GM12878 (cell line): ENCODE data around the gene ELN.

ENCODE experiments used
- RCOR1 ChIP-seq: conservative IDR thresholded peaks from 2 replicates; pipeline ENCODE4 v1.6.1; 2012; ENCODE audit warnings: low read depth, low read length, improper control_type of control experiment
- SP1 ChIP-seq: IDR thresholded peaks from one replicate; pipeline ENCODE4 v1.6.1; 2011; ENCODE audit warnings: low read depth, low read length
- ZNF384 ChIP-seq: IDR thresholded peaks from 2 replicates; pipeline ENCODE4 v1.6.1; 2012; ENCODE audit warnings: low read depth, mild to moderate bottlenecking, low read length, improper control_type of control experiment, borderline replicate concordance
- TF ChIP-seq, protein P1 (sequence below): IDR thresholded peaks from 2 replicates; pipeline ENCODE4 v1.6.1; 2012; ENCODE audit warnings: low read depth, low read length, improper control_type of control experiment
- TF ChIP-seq, protein P2 (sequence below): IDR thresholded peaks from 2 replicates; pipeline ENCODE4 v1.6.1; 2012; ENCODE audit warnings: low read length, inconsistent platforms

DNA sequence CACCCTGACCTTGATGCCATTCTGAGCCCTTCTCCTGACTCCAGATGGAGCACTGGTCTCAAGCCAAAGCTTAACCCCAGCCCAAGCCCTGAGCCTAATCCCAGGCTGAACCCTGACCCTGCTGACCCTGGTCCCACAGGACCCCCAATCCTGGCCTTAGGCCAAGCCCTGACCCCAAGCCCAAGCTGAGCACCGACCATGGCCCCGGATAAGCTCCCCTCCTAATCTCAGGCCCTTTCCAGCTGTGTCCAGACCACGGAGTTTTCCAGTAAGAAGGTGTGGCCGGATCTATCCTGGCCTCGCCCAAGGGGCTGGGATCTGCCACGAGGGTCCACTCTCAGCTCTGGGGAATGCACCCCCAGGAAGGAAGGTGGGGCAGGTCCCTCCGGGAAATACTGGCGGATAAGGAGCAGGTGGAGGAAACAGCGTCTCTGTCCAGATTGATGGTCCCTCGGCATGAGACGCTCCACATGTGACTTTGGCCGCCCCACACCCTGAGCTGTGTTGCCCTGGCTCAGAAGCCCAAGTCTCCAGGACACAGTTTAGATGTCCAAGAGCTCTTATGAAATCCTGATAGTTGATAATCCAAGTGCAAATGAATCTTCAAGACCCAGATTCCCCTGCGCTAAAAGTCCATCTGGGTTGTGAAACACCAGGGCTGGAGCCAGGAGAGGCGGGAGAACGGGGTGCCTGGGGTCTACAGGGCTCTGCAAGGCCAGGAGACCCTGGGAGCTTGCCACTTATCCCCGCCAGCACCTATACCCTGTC is 10.4 kb downstream of the ELN start:
- TF ChIP-seq ZNF384 (no peak), RCOR1 (no peak), SP1 (no peak)
- TF ChIP-seq, protein P1, sequence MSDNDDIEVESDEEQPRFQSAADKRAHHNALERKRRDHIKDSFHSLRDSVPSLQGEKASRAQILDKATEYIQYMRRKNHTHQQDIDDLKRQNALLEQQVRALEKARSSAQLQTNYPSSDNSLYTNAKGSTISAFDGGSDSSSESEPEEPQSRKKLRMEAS = no peak
- TF ChIP-seq, protein P2, sequence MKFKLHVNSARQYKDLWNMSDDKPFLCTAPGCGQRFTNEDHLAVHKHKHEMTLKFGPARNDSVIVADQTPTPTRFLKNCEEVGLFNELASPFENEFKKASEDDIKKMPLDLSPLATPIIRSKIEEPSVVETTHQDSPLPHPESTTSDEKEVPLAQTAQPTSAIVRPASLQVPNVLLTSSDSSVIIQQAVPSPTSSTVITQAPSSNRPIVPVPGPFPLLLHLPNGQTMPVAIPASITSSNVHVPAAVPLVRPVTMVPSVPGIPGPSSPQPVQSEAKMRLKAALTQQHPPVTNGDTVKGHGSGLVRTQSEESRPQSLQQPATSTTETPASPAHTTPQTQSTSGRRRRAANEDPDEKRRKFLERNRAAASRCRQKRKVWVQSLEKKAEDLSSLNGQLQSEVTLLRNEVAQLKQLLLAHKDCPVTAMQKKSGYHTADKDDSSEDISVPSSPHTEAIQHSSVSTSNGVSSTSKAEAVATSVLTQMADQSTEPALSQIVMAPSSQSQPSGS = no peak
